Stomach (tissue), 4 donors: ENCODE results near the gene XKRX.

Experiments
- EP300 ChIP-seq: sonication (generic); formaldehyde crosslinking; IDR thresholded peaks from one replicate; pipeline ENCODE4 v1.6.1; 2017; ENCODE audit warnings: antibody characterized with exemption
- POLR2A ChIP-seq, 4 donors: fragments of 450-650 bp; IDR thresholded peaks; one replicate each; pipeline ENCODE4 v1.6.1; 2016; ENCODE audit warnings: antibody characterized with exemption in 4 of 4, control low read depth in 2 of 4, mild to moderate bottlenecking in 1 of 4, moderate library complexity in 1 of 4
- POLR2AphosphoS5 ChIP-seq, 3 donors: sonication (generic); formaldehyde crosslinking; IDR thresholded peaks; one replicate each; pipeline ENCODE4 v1.6.1; 2016; ENCODE audit warnings: antibody characterized with exemption in 3 of 3
- TF ChIP-seq, protein P1 (sequence below), 7 experiments: fragments of 450-650 bp in 4 of 7; fragments of 200-600 bp in 3 of 7; sonication (generic) in 3 of 7; IDR thresholded peaks; one replicate each; pipeline ENCODE4 v1.5.1; 2016 to 2019; ENCODE audit warnings: antibody characterized with exemption in 7 of 7, control low read depth in 2 of 7, mild to moderate bottlenecking in 1 of 7

DNA sequence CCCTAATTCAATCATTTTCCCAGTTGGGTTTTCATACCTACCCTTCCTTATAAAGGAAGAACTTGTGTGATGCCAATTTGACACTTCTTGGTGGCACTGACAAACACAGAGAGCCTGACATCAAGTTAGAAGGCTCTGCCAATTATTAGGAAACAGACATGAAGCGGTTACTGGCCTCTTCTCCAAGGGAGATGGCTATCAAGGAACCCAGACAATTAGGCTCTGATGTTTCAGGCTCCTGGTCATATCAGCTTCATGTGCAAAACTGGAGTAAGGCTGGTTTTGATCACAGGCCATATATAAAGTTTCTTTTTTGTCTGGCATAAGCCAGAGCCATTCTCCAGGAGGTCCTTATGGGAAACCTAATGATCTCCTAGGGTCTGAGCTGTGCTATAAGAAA is 41.2 kb upstream of the XKRX start:
- no peak for TF ChIP-seq POLR2A (IDR thresholded peaks at IDR 0.05)
- TF ChIP-seq, protein P1, sequence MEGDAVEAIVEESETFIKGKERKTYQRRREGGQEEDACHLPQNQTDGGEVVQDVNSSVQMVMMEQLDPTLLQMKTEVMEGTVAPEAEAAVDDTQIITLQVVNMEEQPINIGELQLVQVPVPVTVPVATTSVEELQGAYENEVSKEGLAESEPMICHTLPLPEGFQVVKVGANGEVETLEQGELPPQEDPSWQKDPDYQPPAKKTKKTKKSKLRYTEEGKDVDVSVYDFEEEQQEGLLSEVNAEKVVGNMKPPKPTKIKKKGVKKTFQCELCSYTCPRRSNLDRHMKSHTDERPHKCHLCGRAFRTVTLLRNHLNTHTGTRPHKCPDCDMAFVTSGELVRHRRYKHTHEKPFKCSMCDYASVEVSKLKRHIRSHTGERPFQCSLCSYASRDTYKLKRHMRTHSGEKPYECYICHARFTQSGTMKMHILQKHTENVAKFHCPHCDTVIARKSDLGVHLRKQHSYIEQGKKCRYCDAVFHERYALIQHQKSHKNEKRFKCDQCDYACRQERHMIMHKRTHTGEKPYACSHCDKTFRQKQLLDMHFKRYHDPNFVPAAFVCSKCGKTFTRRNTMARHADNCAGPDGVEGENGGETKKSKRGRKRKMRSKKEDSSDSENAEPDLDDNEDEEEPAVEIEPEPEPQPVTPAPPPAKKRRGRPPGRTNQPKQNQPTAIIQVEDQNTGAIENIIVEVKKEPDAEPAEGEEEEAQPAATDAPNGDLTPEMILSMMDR (IDR thresholded peaks at IDR 0.05) = no peak
- TF ChIP-seq POLR2AphosphoS5 (IDR thresholded peaks at IDR 0.05) = no peak
- TF ChIP-seq EP300 = no peak
